IMR-90 (cell line): Measurements from ENCODE around the gene NPAS3.

Source experiments
- CEBPB ChIP-seq: IDR thresholded peaks from 2 replicates; pipeline ENCODE4 v1.6.1; 2012; ENCODE audit warnings: low read depth, low read length, improper control_type of control experiment
- CHD1 ChIP-seq: IDR thresholded peaks from 2 replicates; pipeline ENCODE4 v1.6.1; 2012; ENCODE audit warnings: low read depth, low read length, improper control_type of control experiment
- CTCF ChIP-seq: conservative IDR thresholded peaks from 2 replicates; pipeline ENCODE4 v1.5.1; 2012; ENCODE audit warnings: mild to moderate bottlenecking, low read depth, low read length, improper control_type of control experiment
- ELK1 ChIP-seq: fragments of 150-350 bp; IDR thresholded peaks from 2 replicates; pipeline ENCODE4 v1.6.1; 2016; ENCODE audit warnings: low read depth, mild to moderate bottlenecking, low read length, moderate library complexity, borderline replicate concordance
- POLR2A ChIP-seq: IDR thresholded peaks from 2 replicates; pipeline ENCODE4 v1.6.1; 2012; ENCODE audit warnings: mild to moderate bottlenecking, low read depth, low read length
- USF2 ChIP-seq: fragments of 150-350 bp; IDR thresholded peaks from 2 replicates; pipeline ENCODE4 v1.6.1; 2017; ENCODE audit warnings: mild to moderate bottlenecking, antibody characterized with exemption, low read length, low read depth

- TF ChIP-seq CTCF (no peak), POLR2A (no peak), USF2 (no peak), CEBPB (no peak), CHD1 (no peak), ELK1 (no peak)
Observed at GRCh38 chr14:33844118-33844517, 905.4 kb downstream of the NPAS3 start.
